WTC11 (cell line): Measurements from ENCODE around the gene HYAL1. TPM values are rescaled to one million over a fixed set of nuclear protein-coding genes. Genes with fewer than 3 reads are reported as not detected.

Experiments used
- ATF1 ChIP-seq: sonication (generic); formaldehyde crosslinking; IDR thresholded peaks from 2 replicates; pipeline ENCODE4 v1.8.1; 2023; ENCODE audit warnings: mild to moderate bottlenecking, moderate library complexity, missing genetic modification reagents
- CBFB ChIP-seq: sonication (generic); formaldehyde crosslinking; IDR thresholded peaks from 2 replicates; pipeline ENCODE4 v1.8.1; 2022; ENCODE audit warnings: mild to moderate bottlenecking, low read depth, missing genetic modification reagents
- E2F1 ChIP-seq: sonication (generic); formaldehyde crosslinking; IDR thresholded peaks from 2 replicates; pipeline ENCODE4 v1.8.0; 2022; ENCODE audit warnings: mild to moderate bottlenecking, missing genetic modification reagents
- EMX1 ChIP-seq: fragments of 250-450 bp; sonication (Bioruptor Pico); IDR thresholded peaks from 2 replicates; pipeline ENCODE4 v1.8.0; 2021; ENCODE audit warnings: mild to moderate bottlenecking
- FOXJ3 ChIP-seq: sonication (generic); formaldehyde crosslinking; IDR thresholded peaks from 2 replicates; pipeline ENCODE4 v1.9.0; 2021; ENCODE audit warnings: missing genetic modification reagents, mild to moderate bottlenecking, borderline replicate concordance
- GABPB1 ChIP-seq: sonication (generic); formaldehyde crosslinking; IDR thresholded peaks from 2 replicates; pipeline ENCODE4 v1.8.1; 2023; ENCODE audit warnings: mild to moderate bottlenecking, missing genetic modification reagents
- HMGXB4 ChIP-seq: sonication (generic); formaldehyde crosslinking; IDR thresholded peaks from 2 replicates; pipeline ENCODE4 v1.8.1; 2023; ENCODE audit warnings: mild to moderate bottlenecking, moderate library complexity, missing genetic modification reagents
- IRF2 ChIP-seq: sonication (generic); formaldehyde crosslinking; IDR thresholded peaks from 2 replicates; pipeline ENCODE4 v1.8.0; 2022; ENCODE audit warnings: low read depth, missing genetic modification reagents, borderline replicate concordance
- JAZF1 ChIP-seq: fragments of 250-450 bp; sonication (Bioruptor Pico); IDR thresholded peaks from 2 replicates; pipeline ENCODE4 v1.9.0; 2021; ENCODE audit warnings: moderate library complexity, mild to moderate bottlenecking, inconsistent platforms
- MAX ChIP-seq: sonication (generic); formaldehyde crosslinking; IDR thresholded peaks from 2 replicates; pipeline ENCODE4 v1.8.0; 2022; ENCODE audit warnings: mild to moderate bottlenecking, missing genetic modification reagents
- NFATC4 ChIP-seq: fragments of 250-450 bp; sonication (Bioruptor Pico); IDR thresholded peaks from 2 replicates; pipeline ENCODE4 v1.9.0; 2021; ENCODE audit warnings: mild to moderate bottlenecking
- NFE2L1 ChIP-seq: sonication (generic); formaldehyde crosslinking; IDR thresholded peaks from 2 replicates; pipeline ENCODE4 v1.8.1; 2023; ENCODE audit warnings: missing genetic modification reagents
- NFYB ChIP-seq: sonication (generic); formaldehyde crosslinking; conservative IDR thresholded peaks from 2 replicates; pipeline ENCODE4 v1.8.0; 2022; ENCODE audit warnings: low read depth, missing genetic modification reagents
- RELA ChIP-seq: sonication (generic); formaldehyde crosslinking; IDR thresholded peaks from 2 replicates; pipeline ENCODE4 v1.8.1; 2022; ENCODE audit warnings: missing genetic modification reagents, mild to moderate bottlenecking, borderline replicate concordance
- SOX15 ChIP-seq: fragments of 250-450 bp; sonication (Bioruptor Pico); IDR thresholded peaks from 2 replicates; pipeline ENCODE4 v1.9.0; 2021; ENCODE audit warnings: mild to moderate bottlenecking
- SP1 ChIP-seq: sonication (generic); formaldehyde crosslinking; conservative IDR thresholded peaks from 2 replicates; pipeline ENCODE4 v1.8.1; 2022; ENCODE audit warnings: missing genetic modification reagents
- TCF7 ChIP-seq: sonication (generic); formaldehyde crosslinking; IDR thresholded peaks from 2 replicates; pipeline ENCODE4 v1.8.0; 2022; ENCODE audit warnings: mild to moderate bottlenecking, low read depth, missing genetic modification reagents, moderate library complexity
- USF2 ChIP-seq: sonication (generic); formaldehyde crosslinking; IDR thresholded peaks from 2 replicates; pipeline ENCODE4 v1.8.1; 2023; ENCODE audit warnings: mild to moderate bottlenecking, missing genetic modification reagents, moderate library complexity
- ZNF317 ChIP-seq: sonication (generic); formaldehyde crosslinking; IDR thresholded peaks from 2 replicates; pipeline ENCODE4 v1.8.1; 2023; ENCODE audit warnings: low read depth, mild to moderate bottlenecking, moderate library complexity, missing genetic modification reagents, borderline replicate concordance
- ZNF423 ChIP-seq: fragments of 250-450 bp; sonication (Bioruptor Pico); IDR thresholded peaks from 2 replicates; pipeline ENCODE4 v2.1.2; 2022; ENCODE audit warnings: mild to moderate bottlenecking, moderate library complexity
- ZSCAN18 ChIP-seq: fragments of 250-450 bp; sonication (Bioruptor Pico); IDR thresholded peaks from 2 replicates; pipeline ENCODE4 v2.1.2; 2022; ENCODE audit warnings: mild to moderate bottlenecking, moderate library complexity
- total RNA-seq: library from RNA; stranded (reverse); gene quantifications from 3 replicates; pipeline ENCODE4 v1.2.3, GENCODE V29; 2021
- TF ChIP-seq, protein P1 (sequence below): sonication (generic); formaldehyde crosslinking; conservative IDR thresholded peaks from 2 replicates; pipeline ENCODE4 v1.8.1; 2023; ENCODE audit warnings: mild to moderate bottlenecking, low read depth, missing genetic modification reagents, moderate library complexity
- TF ChIP-seq, protein P2 (sequence below): sonication (generic); formaldehyde crosslinking; IDR thresholded peaks from 2 replicates; pipeline ENCODE4 v1.8.0; 2023; ENCODE audit warnings: missing genetic modification reagents, mild to moderate bottlenecking, borderline replicate concordance
- TF ChIP-seq, protein P3 (sequence below): sonication (generic); formaldehyde crosslinking; IDR thresholded peaks from 2 replicates; pipeline ENCODE4 v1.8.1; 2022; ENCODE audit warnings: low read depth, mild to moderate bottlenecking, moderate library complexity, missing genetic modification reagents, borderline replicate concordance

HYAL1 gene
- total RNA-seq, 1 experiment from 2014 or later: 3.4 TPM

- TF ChIP-seq, protein P1, sequence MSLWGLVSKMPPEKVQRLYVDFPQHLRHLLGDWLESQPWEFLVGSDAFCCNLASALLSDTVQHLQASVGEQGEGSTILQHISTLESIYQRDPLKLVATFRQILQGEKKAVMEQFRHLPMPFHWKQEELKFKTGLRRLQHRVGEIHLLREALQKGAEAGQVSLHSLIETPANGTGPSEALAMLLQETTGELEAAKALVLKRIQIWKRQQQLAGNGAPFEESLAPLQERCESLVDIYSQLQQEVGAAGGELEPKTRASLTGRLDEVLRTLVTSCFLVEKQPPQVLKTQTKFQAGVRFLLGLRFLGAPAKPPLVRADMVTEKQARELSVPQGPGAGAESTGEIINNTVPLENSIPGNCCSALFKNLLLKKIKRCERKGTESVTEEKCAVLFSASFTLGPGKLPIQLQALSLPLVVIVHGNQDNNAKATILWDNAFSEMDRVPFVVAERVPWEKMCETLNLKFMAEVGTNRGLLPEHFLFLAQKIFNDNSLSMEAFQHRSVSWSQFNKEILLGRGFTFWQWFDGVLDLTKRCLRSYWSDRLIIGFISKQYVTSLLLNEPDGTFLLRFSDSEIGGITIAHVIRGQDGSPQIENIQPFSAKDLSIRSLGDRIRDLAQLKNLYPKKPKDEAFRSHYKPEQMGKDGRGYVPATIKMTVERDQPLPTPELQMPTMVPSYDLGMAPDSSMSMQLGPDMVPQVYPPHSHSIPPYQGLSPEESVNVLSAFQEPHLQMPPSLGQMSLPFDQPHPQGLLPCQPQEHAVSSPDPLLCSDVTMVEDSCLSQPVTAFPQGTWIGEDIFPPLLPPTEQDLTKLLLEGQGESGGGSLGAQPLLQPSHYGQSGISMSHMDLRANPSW: peak; percentile 63; the same call in 1 of the 2 replicates
- no peak for TF ChIP-seq EMX1 (CRISPR knock-in tag)
- TF ChIP-seq NFATC4: no peak
- TF ChIP-seq ATF1 (CRISPR knock-in tag): no peak
- TF ChIP-seq, protein P2, sequence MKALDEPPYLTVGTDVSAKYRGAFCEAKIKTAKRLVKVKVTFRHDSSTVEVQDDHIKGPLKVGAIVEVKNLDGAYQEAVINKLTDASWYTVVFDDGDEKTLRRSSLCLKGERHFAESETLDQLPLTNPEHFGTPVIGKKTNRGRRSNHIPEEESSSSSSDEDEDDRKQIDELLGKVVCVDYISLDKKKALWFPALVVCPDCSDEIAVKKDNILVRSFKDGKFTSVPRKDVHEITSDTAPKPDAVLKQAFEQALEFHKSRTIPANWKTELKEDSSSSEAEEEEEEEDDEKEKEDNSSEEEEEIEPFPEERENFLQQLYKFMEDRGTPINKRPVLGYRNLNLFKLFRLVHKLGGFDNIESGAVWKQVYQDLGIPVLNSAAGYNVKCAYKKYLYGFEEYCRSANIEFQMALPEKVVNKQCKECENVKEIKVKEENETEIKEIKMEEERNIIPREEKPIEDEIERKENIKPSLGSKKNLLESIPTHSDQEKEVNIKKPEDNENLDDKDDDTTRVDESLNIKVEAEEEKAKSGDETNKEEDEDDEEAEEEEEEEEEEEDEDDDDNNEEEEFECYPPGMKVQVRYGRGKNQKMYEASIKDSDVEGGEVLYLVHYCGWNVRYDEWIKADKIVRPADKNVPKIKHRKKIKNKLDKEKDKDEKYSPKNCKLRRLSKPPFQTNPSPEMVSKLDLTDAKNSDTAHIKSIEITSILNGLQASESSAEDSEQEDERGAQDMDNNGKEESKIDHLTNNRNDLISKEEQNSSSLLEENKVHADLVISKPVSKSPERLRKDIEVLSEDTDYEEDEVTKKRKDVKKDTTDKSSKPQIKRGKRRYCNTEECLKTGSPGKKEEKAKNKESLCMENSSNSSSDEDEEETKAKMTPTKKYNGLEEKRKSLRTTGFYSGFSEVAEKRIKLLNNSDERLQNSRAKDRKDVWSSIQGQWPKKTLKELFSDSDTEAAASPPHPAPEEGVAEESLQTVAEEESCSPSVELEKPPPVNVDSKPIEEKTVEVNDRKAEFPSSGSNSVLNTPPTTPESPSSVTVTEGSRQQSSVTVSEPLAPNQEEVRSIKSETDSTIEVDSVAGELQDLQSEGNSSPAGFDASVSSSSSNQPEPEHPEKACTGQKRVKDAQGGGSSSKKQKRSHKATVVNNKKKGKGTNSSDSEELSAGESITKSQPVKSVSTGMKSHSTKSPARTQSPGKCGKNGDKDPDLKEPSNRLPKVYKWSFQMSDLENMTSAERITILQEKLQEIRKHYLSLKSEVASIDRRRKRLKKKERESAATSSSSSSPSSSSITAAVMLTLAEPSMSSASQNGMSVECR (CRISPR knock-in tag): no peak
- TF ChIP-seq FOXJ3: no peak
- no peak for TF ChIP-seq SOX15 (CRISPR knock-in tag)
- peak; percentile 77; the same call in 1 of the 2 replicates for TF ChIP-seq CBFB (CRISPR knock-in tag)
- no peak for TF ChIP-seq TCF7 (CRISPR knock-in tag)
- 0 out of 2 replicates have a peak, but pooled peaks have one; percentile 15 for TF ChIP-seq MAX (CRISPR knock-in tag)
- TF ChIP-seq NFE2L1 (CRISPR knock-in tag): no peak
- no peak; the same call in 1 of the 2 replicates for TF ChIP-seq HMGXB4
- TF ChIP-seq GABPB1 (CRISPR knock-in tag): peak; percentile 73
- TF ChIP-seq ZNF317 (CRISPR knock-in tag): no peak
- peak; percentile 97 for TF ChIP-seq NFYB
- TF ChIP-seq ZNF423 (CRISPR knock-in tag): no peak
- 0 out of 2 replicates have a peak, but pooled peaks have one; percentile 1 for TF ChIP-seq E2F1 (CRISPR knock-in tag)
- TF ChIP-seq ZSCAN18 (CRISPR knock-in tag): no peak
- TF ChIP-seq IRF2 (CRISPR knock-in tag): no peak
- no peak for TF ChIP-seq RELA (CRISPR knock-in tag)
- TF ChIP-seq, protein P3, sequence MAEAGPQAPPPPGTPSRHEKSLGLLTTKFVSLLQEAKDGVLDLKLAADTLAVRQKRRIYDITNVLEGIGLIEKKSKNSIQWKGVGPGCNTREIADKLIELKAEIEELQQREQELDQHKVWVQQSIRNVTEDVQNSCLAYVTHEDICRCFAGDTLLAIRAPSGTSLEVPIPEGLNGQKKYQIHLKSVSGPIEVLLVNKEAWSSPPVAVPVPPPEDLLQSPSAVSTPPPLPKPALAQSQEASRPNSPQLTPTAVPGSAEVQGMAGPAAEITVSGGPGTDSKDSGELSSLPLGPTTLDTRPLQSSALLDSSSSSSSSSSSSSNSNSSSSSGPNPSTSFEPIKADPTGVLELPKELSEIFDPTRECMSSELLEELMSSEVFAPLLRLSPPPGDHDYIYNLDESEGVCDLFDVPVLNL (CRISPR knock-in tag): no peak
- no peak for TF ChIP-seq JAZF1 (CRISPR knock-in tag)
- TF ChIP-seq USF2 (CRISPR knock-in tag): no peak
- TF ChIP-seq SP1: peak; percentile 74
Measured at GRCh38 chr3:50327943-50328691, 24.7 kb upstream of the HYAL1 start, which contains the start of gene TUSC2 (continued).
